ENCODE results near the gene PURA.

Gene PURA

DNA sequence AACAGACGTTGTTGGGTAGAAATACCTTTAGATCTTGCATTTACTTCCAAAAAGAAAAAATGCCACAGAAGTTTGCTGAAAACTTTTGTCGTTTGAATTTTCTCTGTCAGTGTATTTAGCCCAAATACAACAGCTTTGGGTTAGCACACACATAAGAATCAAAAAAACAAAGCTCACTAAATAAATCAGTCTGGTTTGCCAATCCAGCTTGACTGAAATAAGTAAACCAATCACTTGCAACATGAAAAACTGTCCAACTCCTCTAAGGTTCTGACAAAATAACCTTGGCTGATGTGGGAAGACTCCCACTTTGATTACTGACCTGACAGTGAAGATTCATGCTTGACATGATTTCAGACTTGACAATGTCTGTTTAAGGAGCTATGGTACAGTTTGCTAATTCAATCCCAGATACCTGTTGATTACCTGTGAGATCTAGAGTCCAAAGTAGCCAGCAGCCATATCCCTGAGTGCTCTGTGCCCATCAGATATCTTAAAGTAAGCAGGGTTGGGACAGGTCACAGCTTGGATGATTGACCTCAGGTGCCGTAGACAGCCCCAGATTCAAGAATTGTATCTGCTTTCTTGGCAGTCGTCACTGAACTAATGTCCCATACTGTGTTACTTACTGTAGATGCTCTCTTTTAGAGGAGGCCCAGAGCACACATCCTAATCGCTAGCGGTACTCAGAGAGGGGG is 12.6 kb downstream of the PURA start:
- TF ChIP-seq, protein P1, sequence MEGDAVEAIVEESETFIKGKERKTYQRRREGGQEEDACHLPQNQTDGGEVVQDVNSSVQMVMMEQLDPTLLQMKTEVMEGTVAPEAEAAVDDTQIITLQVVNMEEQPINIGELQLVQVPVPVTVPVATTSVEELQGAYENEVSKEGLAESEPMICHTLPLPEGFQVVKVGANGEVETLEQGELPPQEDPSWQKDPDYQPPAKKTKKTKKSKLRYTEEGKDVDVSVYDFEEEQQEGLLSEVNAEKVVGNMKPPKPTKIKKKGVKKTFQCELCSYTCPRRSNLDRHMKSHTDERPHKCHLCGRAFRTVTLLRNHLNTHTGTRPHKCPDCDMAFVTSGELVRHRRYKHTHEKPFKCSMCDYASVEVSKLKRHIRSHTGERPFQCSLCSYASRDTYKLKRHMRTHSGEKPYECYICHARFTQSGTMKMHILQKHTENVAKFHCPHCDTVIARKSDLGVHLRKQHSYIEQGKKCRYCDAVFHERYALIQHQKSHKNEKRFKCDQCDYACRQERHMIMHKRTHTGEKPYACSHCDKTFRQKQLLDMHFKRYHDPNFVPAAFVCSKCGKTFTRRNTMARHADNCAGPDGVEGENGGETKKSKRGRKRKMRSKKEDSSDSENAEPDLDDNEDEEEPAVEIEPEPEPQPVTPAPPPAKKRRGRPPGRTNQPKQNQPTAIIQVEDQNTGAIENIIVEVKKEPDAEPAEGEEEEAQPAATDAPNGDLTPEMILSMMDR (IDR thresholded peaks at IDR 0.05; ENCODE audit: low read depth, low read length, missing control alignments): no peak
- H3K27ac ChIP-seq: no peak overlapping the region
- DNase-seq: no peak

DNA sequence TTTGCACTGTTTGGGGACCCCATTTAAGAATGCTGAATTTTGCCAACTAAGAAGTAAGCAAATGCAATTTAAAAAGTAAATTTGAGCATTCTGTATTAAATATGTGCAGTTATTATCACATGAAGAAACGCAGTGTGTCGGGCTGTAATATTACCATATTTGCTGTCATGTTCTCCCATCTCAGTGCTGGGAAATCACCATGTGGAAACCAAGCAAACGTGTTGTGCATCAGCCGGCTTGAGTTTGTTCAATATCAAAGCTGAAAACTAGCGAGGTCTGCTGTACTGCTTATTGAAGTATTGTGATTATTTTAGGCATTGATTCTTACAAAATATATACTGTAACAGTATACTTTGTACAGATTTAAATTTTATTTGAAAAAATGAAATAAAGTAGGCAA is 14.5 kb downstream of the PURA start:
- DNase-seq: no peak
- Histone ChIP-seq H3K36me3 (replicated peaks) (no peaks in the 10 kb centered on the region), H3K27ac (no peak overlapping the region), H3K27me3 (replicated peaks) (no peaks in the 10 kb centered on the region), H3K4me3 (ENCODE audit: low read depth, low read length) (no peak overlapping the region)
- TF ChIP-seq, protein P1 (IDR thresholded peaks at IDR 0.05; ENCODE audit: low read depth, low read length, missing control alignments): no peak
- in situ Hi-C loops (cut with HindIII; ENCODE audit: low pct_ligation_motif_present, low sequenced_read_pairs): no loop called here

More for the DNA sequence above, 12.6 kb downstream of the PURA start:
- Histone ChIP-seq H3K36me3 (replicated peaks) (no peaks in the 10 kb centered on the region), H3K27me3 (replicated peaks) (no peaks in the 10 kb centered on the region), H3K4me3 (ENCODE audit: low read depth, low read length) (no peak overlapping the region)
- in situ Hi-C loops (cut with HindIII; ENCODE audit: low pct_ligation_motif_present, low sequenced_read_pairs): no loop called here

DNA sequence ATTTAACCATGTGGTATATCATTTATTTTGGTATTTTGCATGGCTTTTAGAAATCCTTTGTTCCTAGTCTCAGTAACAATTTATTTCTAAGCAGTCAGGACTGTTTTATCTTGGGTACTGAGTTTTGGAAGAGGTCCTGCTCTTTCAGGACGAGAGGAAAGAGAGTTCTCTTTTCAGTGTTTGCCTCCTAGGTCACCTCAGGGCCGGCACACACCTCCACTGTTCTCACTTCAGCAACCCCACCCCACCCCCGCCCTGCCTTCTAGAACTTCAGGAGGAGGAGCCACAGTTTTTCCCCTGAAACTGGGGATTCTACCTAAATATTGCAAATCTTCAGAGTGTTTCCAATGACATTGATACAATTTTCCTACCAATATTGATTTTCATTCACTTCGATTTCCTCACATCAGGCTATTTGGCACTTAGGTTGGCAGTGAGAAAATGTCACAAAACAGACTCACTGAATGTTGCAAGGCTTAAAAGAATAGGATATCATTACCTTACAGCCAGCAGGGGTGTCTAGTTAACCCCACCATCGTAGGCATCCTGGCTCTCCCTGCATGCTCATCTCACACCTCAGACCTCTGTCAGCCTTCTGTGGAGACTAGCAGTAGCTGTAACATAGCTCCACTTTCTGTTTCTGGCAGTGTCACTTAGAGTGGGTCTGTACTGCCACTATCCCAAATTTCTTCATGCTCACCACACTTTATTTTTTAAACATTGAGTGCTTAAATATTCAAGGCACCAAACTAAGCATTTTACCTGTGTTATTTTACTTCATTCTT is 17.2 kb downstream of the PURA start:
- in situ Hi-C loops (cut with HindIII; ENCODE audit: low pct_ligation_motif_present, low sequenced_read_pairs): no loop called here
- Histone ChIP-seq H3K27me3 (replicated peaks) (no peaks in the 10 kb centered on the region), H3K36me3 (replicated peaks) (no peaks in the 10 kb centered on the region), H3K27ac (no peak overlapping the region), H3K4me3 (ENCODE audit: low read depth, low read length) (no peak overlapping the region)
- TF ChIP-seq, protein P1 (IDR thresholded peaks at IDR 0.05; ENCODE audit: low read depth, low read length, missing control alignments): no peak
- no peak for DNase-seq

DNA sequence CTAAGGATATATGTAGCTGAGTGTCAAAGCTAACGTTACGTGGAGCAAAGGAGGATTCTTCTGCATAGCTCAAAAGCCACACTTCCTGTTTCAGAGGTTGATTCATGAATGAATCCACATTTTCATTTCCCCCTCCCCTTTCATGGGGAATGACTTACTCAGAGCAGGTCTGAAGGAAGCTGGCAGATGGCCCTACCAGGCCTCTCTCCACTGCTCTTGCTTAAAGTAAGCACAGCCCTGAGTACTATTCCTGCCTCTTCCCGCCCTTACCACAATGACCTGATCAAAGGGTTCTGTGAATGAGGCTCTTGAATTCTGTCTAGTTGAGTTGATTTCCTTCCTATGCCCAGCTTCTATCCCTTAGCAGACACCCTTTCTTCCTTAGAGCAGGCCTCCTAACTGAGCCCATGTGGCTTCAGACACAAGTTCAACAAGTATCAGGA is 18.1 kb downstream of the PURA start:
- DNase-seq: peak; percentile 85
- TF ChIP-seq, protein P1 (IDR thresholded peaks at IDR 0.05; ENCODE audit: low read depth, low read length, missing control alignments): no peak
- Histone ChIP-seq H3K4me3 (ENCODE audit: low read depth, low read length) (no peak overlapping the region), H3K27me3 (replicated peaks) (no peaks in the 10 kb centered on the region), H3K27ac (no peak overlapping the region), H3K36me3 (replicated peaks) (no peaks in the 10 kb centered on the region)
- in situ Hi-C loops (cut with HindIII; ENCODE audit: low pct_ligation_motif_present, low sequenced_read_pairs): no loop called here

DNA sequence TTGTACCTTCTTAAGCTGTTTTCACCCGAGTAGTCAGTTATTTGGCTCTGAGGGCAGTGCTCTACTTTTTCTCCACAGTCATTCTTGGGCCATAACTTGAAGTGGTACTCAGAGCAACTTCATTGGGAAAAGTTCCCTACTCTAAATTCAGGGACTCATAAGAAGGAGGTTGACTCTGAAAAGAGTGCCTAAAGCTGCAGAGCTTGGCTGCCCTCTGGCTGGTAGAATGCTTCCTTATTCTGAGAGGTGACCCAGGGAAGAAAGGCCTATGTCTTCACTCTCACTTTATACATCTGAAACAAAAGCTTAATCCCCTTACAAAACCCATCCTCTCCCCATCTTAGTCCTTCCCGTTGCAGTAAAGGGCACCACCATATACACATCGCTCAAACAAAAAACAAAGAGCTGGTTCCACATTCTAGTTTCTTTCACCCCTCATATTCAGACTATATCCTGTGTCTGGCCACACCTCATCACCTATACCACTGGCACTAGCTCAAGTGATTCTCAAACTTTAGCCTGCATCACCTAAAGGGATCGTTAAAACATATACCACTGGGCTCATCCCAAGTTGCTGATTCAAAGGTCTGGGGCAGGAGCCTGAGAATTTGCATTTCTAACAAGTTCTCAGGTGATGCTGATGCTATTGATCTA is 19.7 kb downstream of the PURA start:
- in situ Hi-C loops (cut with HindIII; ENCODE audit: low pct_ligation_motif_present, low sequenced_read_pairs): no loop called here

More for the DNA sequence above, 19.7 kb downstream of the PURA start:
- TF ChIP-seq, protein P1 (IDR thresholded peaks at IDR 0.05; ENCODE audit: low read depth, low read length, missing control alignments): no peak
- Histone ChIP-seq H3K27me3 (replicated peaks) (no peaks in the 10 kb centered on the region), H3K4me3 (ENCODE audit: low read depth, low read length) (no peak overlapping the region), H3K36me3 (replicated peaks) (no peaks in the 10 kb centered on the region), H3K27ac (no peak overlapping the region)
- DNase-seq: no peak

All from brain microvascular endothelial cell (primary cell).